ENCODE results near the gene TEKT2.

The TEKT2 gene

GRCh38 chr1:36083219-36083618, 675 bp upstream of the TEKT2 start:
- no peaks in the 10 kb centered on the region for H3K36me3 ChIP-seq (ENCODE audit: insufficient read depth, low read length)

GRCh38 chr1:36084497-36085115, 712 bp downstream of the TEKT2 start:
- no peaks in the 10 kb centered on the region for H3K9me3 ChIP-seq (ENCODE audit: control insufficient read depth, insufficient read depth, low read length)
- H3K9ac ChIP-seq (ENCODE audit: low read depth, low read length) = peak overlapping the region; percentile 52; the same call in 1 of the 2 replicates
- no peaks in the 10 kb centered on the region for H3K4me1 ChIP-seq (ENCODE audit: insufficient read depth, low read length)
- no peaks in the 10 kb centered on the region for H3K36me3 ChIP-seq (ENCODE audit: insufficient read depth, low read length)

More at GRCh38 chr1:36083219-36083618, 675 bp upstream of the TEKT2 start:
- Histone ChIP-seq H3K4me1 (ENCODE audit: insufficient read depth, low read length) (no peaks in the 10 kb centered on the region), H3K9me3 (ENCODE audit: control insufficient read depth, insufficient read depth, low read length) (no peaks in the 10 kb centered on the region), H3K9ac (ENCODE audit: low read depth, low read length) (peak overlapping the region; percentile 52; the same call in 1 of the 2 replicates)

- H3K9me3 ChIP-seq (ENCODE audit: control insufficient read depth, insufficient read depth, low read length) = no peaks in the 10 kb centered on the region
- no peaks in the 10 kb centered on the region for H3K4me1 ChIP-seq (ENCODE audit: insufficient read depth, low read length)
- no peaks in the 10 kb centered on the region for H3K36me3 ChIP-seq (ENCODE audit: insufficient read depth, low read length)
- no peak overlapping the region; the same call in 1 of the 2 replicates for H3K9ac ChIP-seq (ENCODE audit: low read depth, low read length)
Measured at GRCh38 chr1:36085126-36085525, 1.2 kb downstream of the TEKT2 start.

GRCh38 chr1:36085686-36086526, 2.0 kb downstream of the TEKT2 start:
- Histone ChIP-seq H3K4me1 (ENCODE audit: insufficient read depth, low read length) (no peaks in the 10 kb centered on the region), H3K36me3 (ENCODE audit: insufficient read depth, low read length) (no peaks in the 10 kb centered on the region)

GRCh38 chr1:36086529-36087232, 2.8 kb downstream of the TEKT2 start:
- Histone ChIP-seq H3K4me1 (ENCODE audit: insufficient read depth, low read length) (no peaks in the 10 kb centered on the region), H3K9ac (ENCODE audit: low read depth, low read length) (no peak overlapping the region), H3K9me3 (ENCODE audit: control insufficient read depth, insufficient read depth, low read length) (no peaks in the 10 kb centered on the region), H3K36me3 (ENCODE audit: insufficient read depth, low read length) (no peaks in the 10 kb centered on the region; the same call in 1 of the 2 replicates)

More at GRCh38 chr1:36085686-36086526, 2.0 kb downstream of the TEKT2 start:
- Histone ChIP-seq H3K9me3 (ENCODE audit: control insufficient read depth, insufficient read depth, low read length) (no peaks in the 10 kb centered on the region), H3K9ac (ENCODE audit: low read depth, low read length) (no peak overlapping the region)

GRCh38 chr1:36087233-36088123, 3.6 kb downstream of the TEKT2 start:
- H3K4me1 ChIP-seq (ENCODE audit: insufficient read depth, low read length) = no peaks in the 10 kb centered on the region
- no peak overlapping the region for H3K9ac ChIP-seq (ENCODE audit: low read depth, low read length)
- H3K36me3 ChIP-seq (ENCODE audit: insufficient read depth, low read length) = peaks cover 4% of the 10 kb centered on the region; the same call in 1 of the 2 replicates
- no peaks in the 10 kb centered on the region for H3K9me3 ChIP-seq (ENCODE audit: control insufficient read depth, insufficient read depth, low read length)

- Histone ChIP-seq H3K4me1 (ENCODE audit: insufficient read depth, low read length) (no peaks in the 10 kb centered on the region), H3K9me3 (ENCODE audit: control insufficient read depth, insufficient read depth, low read length) (no peaks in the 10 kb centered on the region), H3K9ac (ENCODE audit: low read depth, low read length) (peak overlapping the region; percentile 80; the same call in 1 of the 2 replicates), H3K36me3 (ENCODE audit: insufficient read depth, low read length) (peaks cover 12% of the 10 kb centered on the region)
Measured at GRCh38 chr1:36088265-36088576, 4.3 kb downstream of the TEKT2 start.

- Histone ChIP-seq H3K9ac (ENCODE audit: low read depth, low read length) (peak within 1 kb of the TSS; percentile 80), H3K9me3 (ENCODE audit: control insufficient read depth, insufficient read depth, low read length) (no peaks in the 10 kb centered on the region), H3K36me3 (ENCODE audit: insufficient read depth, low read length) (peaks cover 13% of the 10 kb centered on the region), H3K4me1 (ENCODE audit: insufficient read depth, low read length) (no peaks in the 10 kb centered on the region)
Measured at GRCh38 chr1:36088577-36089392, 4.9 kb downstream of the TEKT2 start, which contains the start of gene ADPRS. ADPRS (plus strand) TSS chr1:36088892; CDS start chr1:36088905, 13 bp downstream.

- H3K9ac ChIP-seq (ENCODE audit: low read depth, low read length) = peak overlapping the region; percentile 80
- H3K4me1 ChIP-seq (ENCODE audit: insufficient read depth, low read length) = no peaks in the 10 kb centered on the region
- H3K9me3 ChIP-seq (ENCODE audit: control insufficient read depth, insufficient read depth, low read length) = no peaks in the 10 kb centered on the region
- H3K36me3 ChIP-seq (ENCODE audit: insufficient read depth, low read length) = peaks cover 18% of the 10 kb centered on the region
Measured at GRCh38 chr1:36089393-36090121, 5.7 kb downstream of the TEKT2 start.

- no peaks in the 10 kb centered on the region for H3K9me3 ChIP-seq (ENCODE audit: control insufficient read depth, insufficient read depth, low read length)
- H3K36me3 ChIP-seq (ENCODE audit: insufficient read depth, low read length) = peaks cover 18% of the 10 kb centered on the region
- no peak overlapping the region for H3K9ac ChIP-seq (ENCODE audit: low read depth, low read length)
- H3K4me1 ChIP-seq (ENCODE audit: insufficient read depth, low read length) = no peaks in the 10 kb centered on the region
Measured at GRCh38 chr1:36091141-36091540, 7.2 kb downstream of the TEKT2 start.

- H3K4me1 ChIP-seq (ENCODE audit: insufficient read depth, low read length) = 0 out of 2 replicates have a peak, but pooled peaks cover 2% of the 10 kb centered on the region
- no peak overlapping the region for H3K9ac ChIP-seq (ENCODE audit: low read depth, low read length)
- peaks cover 18% of the 10 kb centered on the region for H3K36me3 ChIP-seq (ENCODE audit: insufficient read depth, low read length)
- no peaks in the 10 kb centered on the region for H3K9me3 ChIP-seq (ENCODE audit: control insufficient read depth, insufficient read depth, low read length)
Measured at GRCh38 chr1:36091698-36092097, 7.8 kb downstream of the TEKT2 start.

- H3K36me3 ChIP-seq (ENCODE audit: insufficient read depth, low read length) = peaks cover 18% of the 10 kb centered on the region
- H3K9ac ChIP-seq (ENCODE audit: low read depth, low read length) = no peak overlapping the region
- no peaks in the 10 kb centered on the region for H3K9me3 ChIP-seq (ENCODE audit: control insufficient read depth, insufficient read depth, low read length)
- 0 out of 2 replicates have a peak, but pooled peaks cover 4% of the 10 kb centered on the region for H3K4me1 ChIP-seq (ENCODE audit: insufficient read depth, low read length)
Measured at GRCh38 chr1:36092166-36092797, 8.4 kb downstream of the TEKT2 start.

All from ES-I3 (cell line).